Effector memory CD8-positive, alpha-beta T cell (primary cell): ENCODE measurements around the gene CIAO3.

Experiments used
- ATAC-seq: fragments of 150-1000 bp; cut with Tn5 transposase; replicated peaks from 2 replicates; pipeline ENCODE4 v1.10.0; 2021; ENCODE audit warnings: mild to moderate bottlenecking, moderate library complexity
- DNase-seq, 3 experiments: peaks; one replicate each; pipeline ENCODE4 v3.0.0; 2021
- H3K27ac Mint-ChIP-seq, 2 donors: one replicate each; pipeline ENCODE4 v1.8.0; 2022; ENCODE audit warnings: mild to moderate bottlenecking in 2 of 2, mixed read lengths in 2 of 2, moderate library complexity in 2 of 2
- H3K27me3 Mint-ChIP-seq, 2 donors: one replicate each; pipeline ENCODE4 v1.8.0; 2022; ENCODE audit warnings: mixed read lengths in 2 of 2
- H3K36me3 Mint-ChIP-seq: one replicate; pipeline ENCODE4 v1.8.0; 2022; ENCODE audit warnings: mild to moderate bottlenecking, moderate library complexity, mixed read lengths; ENCODE audit not compliant: insufficient read depth
- H3K4me1 Mint-ChIP-seq, 2 donors: one replicate each; pipeline ENCODE4 v1.8.0; 2022; ENCODE audit warnings: low read depth in 2 of 2, mixed read lengths in 2 of 2
- H3K4me3 Mint-ChIP-seq, 2 donors: one replicate each; pipeline ENCODE4 v1.8.0; 2022; ENCODE audit warnings: mild to moderate bottlenecking in 2 of 2, mixed read lengths in 2 of 2, moderate library complexity in 2 of 2
- H3K9me3 Mint-ChIP-seq, 2 donors: one replicate each; pipeline ENCODE4 v1.8.0; 2022; ENCODE audit warnings: mixed read lengths in 2 of 2
- total RNA-seq, 9 experiments: gene quantifications; one replicate each; lab custom pipeline; 2026; lab: John Stamatoyannopoulos, UW

CIAO3 gene
- 27.6 to 53.2 (median 45.7) reads per million in 9 experiments for total RNA-seq

DNA sequence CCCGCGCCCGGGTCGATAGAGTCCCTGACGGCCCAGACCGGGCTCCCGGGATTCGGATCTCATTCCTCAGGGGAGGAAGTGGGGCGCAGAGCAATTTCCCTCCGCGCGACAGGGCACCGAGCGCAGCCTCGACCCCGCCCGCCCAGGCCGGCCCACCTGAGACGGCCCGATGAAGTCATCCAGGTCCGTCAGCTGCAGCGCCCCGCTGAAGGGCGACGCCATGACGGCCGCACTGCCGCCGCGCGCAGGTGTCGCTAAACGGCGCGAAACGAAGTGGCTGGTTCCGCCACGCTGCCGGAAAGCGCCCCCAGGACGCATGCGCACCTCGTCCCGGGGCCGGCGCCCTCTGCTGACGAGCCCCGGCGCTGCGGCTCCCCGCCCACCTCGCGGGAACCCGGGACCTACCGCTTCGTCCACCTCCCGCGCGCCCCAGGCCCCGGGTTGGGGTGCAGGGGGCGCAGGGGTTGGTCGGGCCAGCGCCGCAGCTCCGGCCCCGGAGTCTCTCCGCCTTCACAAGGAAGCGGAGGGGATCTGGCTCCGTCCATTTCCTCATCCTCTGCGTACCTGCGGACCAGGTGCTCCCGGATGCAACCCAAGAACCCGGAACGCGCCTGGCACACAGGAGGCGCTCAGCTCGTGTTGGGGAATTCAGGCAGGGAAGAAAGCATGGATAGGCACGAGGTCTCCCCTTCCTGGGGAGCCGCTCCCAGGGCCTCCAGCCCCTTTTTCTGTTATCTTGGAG lies at the start of gene CIAO3:
Gene CIAO3, minus strand, starts transcription at position 234 of the 742 bp plus-strand sequence. Its CDS starts 12 bp downstream, at position 222.
- peak within 1 kb of the TSS; percentile 46 to 51 for H3K27ac Mint-ChIP-seq

DNA sequence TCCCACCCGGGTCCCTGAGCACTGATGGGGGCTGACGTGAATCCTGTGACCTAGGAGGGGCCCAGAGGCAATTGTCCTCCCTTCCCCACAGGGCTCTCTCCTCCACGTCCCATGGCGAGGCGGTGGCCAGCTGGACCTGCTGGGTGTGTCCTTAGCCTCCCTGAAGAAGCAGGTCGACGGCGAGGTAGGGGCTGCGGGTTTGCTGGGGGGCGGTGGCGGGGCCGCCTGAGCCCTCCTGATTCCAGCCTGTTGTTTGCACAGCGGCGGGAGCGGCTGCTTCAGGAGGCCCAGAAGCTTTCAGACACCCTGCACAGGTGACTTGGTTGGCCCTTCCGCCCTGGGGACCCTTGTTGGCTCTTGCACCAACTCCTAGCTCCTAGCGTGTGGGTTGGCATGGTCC lies 49.3 kb upstream of the CIAO3 start:
- Mint-ChIP-seq H3K9me3 (no peaks in the 10 kb centered on the region), H3K4me3 (peak overlapping the region; percentile 59 to 68), H3K36me3 (peaks cover 1% of the 10 kb centered on the region), H3K27ac (no peak overlapping the region), H3K27me3 (no peaks in the 10 kb centered on the region), H3K4me1 (peaks cover 2 to 7% of the 10 kb centered on the region in 2 donors)
- no peak for DNase-seq
- no peak for ATAC-seq

More for the DNA sequence above, at the start of gene CIAO3:
- DNase-seq, result peak; percentile 87 to 92 (median 92)
- H3K9me3 Mint-ChIP-seq, result no peaks in the 10 kb centered on the region
- peaks cover 0 to 3% of the 10 kb centered on the region in 2 donors for H3K4me1 Mint-ChIP-seq
- ATAC-seq, result peak; percentile 93
- peaks cover 27% of the 10 kb centered on the region for H3K36me3 Mint-ChIP-seq
- no peaks in the 10 kb centered on the region for H3K27me3 Mint-ChIP-seq
- peak within 1 kb of the TSS; percentile 73 to 76 for H3K4me3 Mint-ChIP-seq

DNA sequence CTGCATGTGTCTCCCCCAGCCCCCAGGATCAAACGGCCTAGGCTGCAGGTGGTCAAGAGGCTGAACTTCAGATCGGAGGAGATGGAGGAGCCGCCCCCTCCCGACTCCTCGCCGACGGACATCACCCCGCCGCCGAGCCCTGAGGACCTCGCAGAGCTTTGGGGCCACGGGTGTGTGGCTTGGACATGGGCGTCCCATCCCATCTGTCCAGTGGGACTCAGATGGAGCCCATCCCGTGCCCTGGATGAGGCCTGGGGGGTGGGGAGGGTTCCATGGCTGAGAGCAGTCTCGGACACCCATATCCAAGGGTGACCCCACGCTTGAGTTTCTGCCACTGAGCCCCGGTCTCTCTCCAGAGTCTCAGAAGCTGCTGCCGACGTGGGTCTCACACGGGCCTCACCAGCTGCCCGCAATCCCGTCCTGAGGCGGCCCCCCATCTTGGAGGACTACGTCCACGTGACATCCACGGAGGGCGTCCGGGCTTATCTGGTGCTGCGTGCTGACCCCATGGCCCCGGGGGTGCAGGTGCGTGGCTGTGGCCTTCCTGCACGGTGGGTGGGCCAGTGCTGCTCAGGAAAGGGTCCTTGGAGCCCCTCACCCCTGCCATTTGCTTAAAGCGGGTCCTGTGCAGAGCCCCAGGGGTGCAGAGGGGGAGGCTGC lies 48.5 kb upstream of the CIAO3 start:
- DNase-seq (no peak), ATAC-seq (no peak)
- Mint-ChIP-seq H3K4me3 (peak overlapping the region; percentile 59 to 68), H3K27me3 (no peaks in the 10 kb centered on the region), H3K4me1 (peaks cover 7 to 10% of the 10 kb centered on the region in 2 donors), H3K27ac (no peak overlapping the region), H3K36me3 (peaks cover 5% of the 10 kb centered on the region), H3K9me3 (no peaks in the 10 kb centered on the region)

DNA sequence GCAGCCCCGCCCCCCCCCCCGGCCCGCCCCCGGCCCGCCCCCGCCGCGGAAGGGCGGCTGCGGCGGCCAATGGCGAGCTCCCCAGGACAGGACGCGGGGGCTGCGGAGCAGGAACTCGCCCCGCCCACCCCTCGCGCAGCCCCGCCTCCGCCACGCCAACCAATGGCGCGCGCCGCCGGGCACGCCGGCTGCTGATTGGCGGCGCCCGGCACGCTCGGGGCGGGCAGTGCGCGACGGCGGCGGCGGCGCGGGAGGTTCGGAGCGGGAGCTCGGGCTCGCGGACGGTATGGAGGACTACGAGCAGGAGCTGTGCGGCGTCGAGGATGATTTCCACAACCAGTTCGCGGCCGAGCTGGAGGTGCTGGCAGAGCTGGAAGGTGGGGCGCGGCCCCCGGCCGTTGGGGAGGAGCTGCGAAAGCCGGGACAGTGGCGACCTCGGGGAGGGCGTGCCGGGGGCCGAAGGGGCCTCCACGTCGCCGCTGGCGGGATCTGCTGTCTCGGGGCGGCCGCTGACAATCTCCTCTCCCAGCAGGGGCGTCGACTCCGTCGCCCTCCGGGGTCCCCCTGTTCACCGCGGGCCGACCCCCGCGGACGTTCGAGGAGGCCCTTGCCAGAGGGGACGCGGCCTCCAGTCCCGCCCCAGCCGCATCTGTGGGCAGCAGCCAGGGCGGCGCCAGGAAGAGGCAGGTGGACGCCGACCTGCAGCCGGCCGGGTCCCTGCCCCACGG lies 47.8 kb upstream of the CIAO3 start, which contains the start of gene CHTF18:
Gene CHTF18, plus strand, starts transcription at position 222 of the 728 bp plus-strand sequence. Its CDS starts 65 bp downstream, at position 287.
- Mint-ChIP-seq H3K4me3 (peak within 1 kb of the TSS; percentile 81 to 84), H3K27me3 (no peaks in the 10 kb centered on the region), H3K4me1 (peaks cover 7 to 10% of the 10 kb centered on the region in 2 donors), H3K27ac (no peak within 1 kb of the TSS), H3K36me3 (peaks cover 5% of the 10 kb centered on the region), H3K9me3 (no peaks in the 10 kb centered on the region)
- DNase-seq, result peak; percentile 85 to 94 (median 91)
- ATAC-seq, result peak; percentile 95

DNA sequence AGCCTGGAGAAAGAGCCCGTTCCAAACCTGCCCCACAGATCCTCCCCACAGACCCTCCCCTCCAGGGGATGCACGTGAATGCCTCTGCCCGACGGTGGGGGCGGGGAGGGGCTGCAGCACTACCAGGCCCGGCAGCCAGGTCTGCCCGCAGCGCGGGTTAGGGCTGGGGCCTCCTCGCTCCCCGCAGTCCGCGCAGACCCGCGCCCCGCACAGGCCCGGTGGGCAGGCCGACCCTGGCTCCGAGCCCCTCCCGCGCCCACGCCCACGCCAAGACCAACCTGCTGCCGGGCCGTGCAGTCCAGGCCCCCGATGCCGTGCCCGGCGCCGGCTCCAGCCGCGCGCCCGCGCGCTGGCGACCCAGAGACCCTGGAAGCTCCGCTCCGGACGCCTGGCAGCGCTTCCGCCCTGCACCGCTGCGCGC lies 47.2 kb upstream of the CIAO3 start, which contains the start of gene RPUSD1:
Gene RPUSD1, minus strand, starts transcription at position 404 of the 421 bp plus-strand sequence. CDS start 644 bp downstream, outside the sequence.
- DNase-seq (peak in 1 of 3 experiments; percentile 16), ATAC-seq (peak; percentile 16)
- H3K27ac Mint-ChIP-seq, result no peak within 1 kb of the TSS
- H3K4me3 Mint-ChIP-seq, result peak within 1 kb of the TSS; percentile 81 to 84
- peaks cover 7 to 10% of the 10 kb centered on the region in 2 donors for H3K4me1 Mint-ChIP-seq
- no peaks in the 10 kb centered on the region for H3K9me3 Mint-ChIP-seq
- peaks cover 5% of the 10 kb centered on the region for H3K36me3 Mint-ChIP-seq
- H3K27me3 Mint-ChIP-seq, result no peaks in the 10 kb centered on the region

DNA sequence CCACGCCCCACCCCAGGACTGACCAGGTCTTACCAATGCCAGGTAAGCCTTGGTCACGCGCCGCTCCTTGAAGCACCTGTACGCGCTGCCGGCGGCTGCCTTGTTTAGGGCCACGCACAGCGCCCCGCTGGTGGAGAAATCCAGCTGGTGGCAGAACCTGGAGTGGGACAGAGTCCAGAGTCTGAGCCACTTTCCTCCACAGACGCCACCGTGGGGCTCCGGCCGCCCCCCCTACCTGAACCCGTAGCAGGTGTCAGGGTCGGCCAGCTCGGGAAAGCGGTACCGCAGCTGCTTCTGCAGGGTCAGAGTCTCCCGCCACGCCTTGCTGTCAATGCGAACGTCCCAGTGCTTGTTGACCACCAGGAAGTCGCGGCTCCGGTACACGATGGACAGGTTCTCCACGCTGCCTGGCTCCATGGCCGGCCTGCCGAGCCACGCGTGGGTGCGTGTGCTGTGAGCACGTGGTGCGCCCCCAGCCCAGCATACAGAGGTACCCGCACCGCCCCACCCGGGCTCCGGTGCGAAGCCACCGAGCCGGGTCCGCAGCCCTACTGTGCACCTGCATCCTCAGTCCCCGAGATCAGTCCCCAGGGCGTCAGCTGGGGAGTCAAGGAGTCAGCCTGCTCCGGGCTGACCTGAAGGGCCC lies 46.6 kb upstream of the CIAO3 start:
- Mint-ChIP-seq H3K36me3 (peaks cover 5% of the 10 kb centered on the region), H3K4me3 (peak overlapping the region; percentile 81 to 84), H3K27ac (no peak overlapping the region), H3K27me3 (no peaks in the 10 kb centered on the region), H3K9me3 (no peaks in the 10 kb centered on the region), H3K4me1 (peaks cover 7 to 10% of the 10 kb centered on the region in 2 donors)
- ATAC-seq, result no peak
- no peak for DNase-seq

DNA sequence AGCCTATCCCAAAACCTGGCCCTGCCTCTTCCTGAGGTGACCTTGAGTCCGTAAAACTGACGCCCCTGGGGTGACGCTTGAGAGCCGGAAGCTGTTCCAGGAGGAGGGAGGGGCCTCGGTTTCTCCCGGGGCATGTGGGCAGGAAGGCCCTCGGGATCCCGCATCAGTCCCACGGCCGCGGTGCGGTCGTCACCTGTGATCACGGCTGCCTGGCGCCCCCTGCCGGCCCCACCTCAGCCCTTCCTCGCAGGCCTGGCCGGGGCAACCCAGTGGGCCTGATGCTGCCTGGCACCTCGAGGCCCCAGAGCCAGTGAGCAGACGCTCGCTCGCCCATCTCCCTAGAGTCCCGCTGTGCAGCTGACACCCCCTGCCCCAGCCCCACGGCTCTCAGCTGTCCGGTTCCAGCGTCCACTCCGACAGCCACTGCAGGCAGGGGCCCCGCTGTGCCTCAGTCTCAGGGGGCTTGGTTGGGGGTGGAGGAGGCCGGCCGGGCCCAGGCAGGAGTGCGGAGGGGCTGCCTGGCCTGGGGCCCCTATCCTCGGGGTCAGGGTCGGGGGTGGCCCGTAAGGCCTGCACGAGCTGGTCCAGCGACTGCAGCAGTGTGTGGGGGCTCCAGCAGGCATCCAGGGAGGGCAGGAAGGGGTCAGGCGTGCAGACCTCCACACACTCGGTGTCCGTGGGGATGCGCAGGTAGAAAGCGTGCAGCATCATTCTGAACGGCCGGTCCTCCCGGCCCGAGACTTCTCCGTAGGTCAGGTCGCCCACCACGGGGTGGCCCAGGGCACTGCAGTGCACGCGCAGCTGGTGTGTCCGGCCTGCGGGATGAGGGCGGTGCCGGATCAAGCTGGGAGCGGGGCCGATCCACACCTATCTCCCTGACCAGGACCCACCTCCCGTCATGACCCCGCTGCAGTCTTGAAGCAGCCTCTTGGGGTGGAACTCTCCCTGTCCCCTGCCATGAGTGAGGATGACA lies 45.1 kb upstream of the CIAO3 start:
- ATAC-seq, result peak; percentile 18

DNA sequence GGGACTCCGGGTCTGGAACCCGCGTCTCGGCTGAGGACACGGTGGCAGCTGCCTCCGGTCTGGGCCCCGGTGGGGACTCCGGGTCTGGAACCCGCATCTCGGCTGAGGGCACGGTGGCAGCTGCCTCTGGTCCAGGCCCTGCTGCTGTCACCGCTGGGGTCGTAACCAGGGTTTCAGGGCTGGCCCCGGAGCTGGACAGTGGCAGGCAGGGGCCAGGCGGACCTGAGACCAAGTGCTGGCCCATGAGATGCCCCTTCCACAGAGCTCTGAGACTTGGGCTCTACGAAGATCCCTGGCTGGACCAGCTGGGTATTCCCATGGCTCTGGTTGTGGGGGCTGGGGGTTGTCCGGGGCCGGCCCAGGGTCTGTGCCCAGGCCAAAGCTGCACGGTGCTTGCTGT lies 43.6 kb upstream of the CIAO3 start:
- peaks cover 7% of the 10 kb centered on the region in 2 donors for H3K4me1 Mint-ChIP-seq
- no peak for ATAC-seq
- no peak for DNase-seq
- peaks cover 0 to 6% of the 10 kb centered on the region in 2 donors for H3K27me3 Mint-ChIP-seq
- H3K9me3 Mint-ChIP-seq, result no peaks in the 10 kb centered on the region
- H3K4me3 Mint-ChIP-seq, result no peak overlapping the region
- peaks cover 5% of the 10 kb centered on the region for H3K36me3 Mint-ChIP-seq
- H3K27ac Mint-ChIP-seq, result no peak overlapping the region

More for the DNA sequence above, 45.1 kb upstream of the CIAO3 start:
- peaks cover 7 to 10% of the 10 kb centered on the region in 2 donors for H3K4me1 Mint-ChIP-seq
- peak; percentile 70 to 75 (median 74) for DNase-seq
- H3K27me3 Mint-ChIP-seq, result no peaks in the 10 kb centered on the region
- peaks cover 5% of the 10 kb centered on the region for H3K36me3 Mint-ChIP-seq
- no peak overlapping the region for H3K27ac Mint-ChIP-seq
- no peaks in the 10 kb centered on the region for H3K9me3 Mint-ChIP-seq
- peak overlapping the region; percentile 81 to 84 for H3K4me3 Mint-ChIP-seq

DNA sequence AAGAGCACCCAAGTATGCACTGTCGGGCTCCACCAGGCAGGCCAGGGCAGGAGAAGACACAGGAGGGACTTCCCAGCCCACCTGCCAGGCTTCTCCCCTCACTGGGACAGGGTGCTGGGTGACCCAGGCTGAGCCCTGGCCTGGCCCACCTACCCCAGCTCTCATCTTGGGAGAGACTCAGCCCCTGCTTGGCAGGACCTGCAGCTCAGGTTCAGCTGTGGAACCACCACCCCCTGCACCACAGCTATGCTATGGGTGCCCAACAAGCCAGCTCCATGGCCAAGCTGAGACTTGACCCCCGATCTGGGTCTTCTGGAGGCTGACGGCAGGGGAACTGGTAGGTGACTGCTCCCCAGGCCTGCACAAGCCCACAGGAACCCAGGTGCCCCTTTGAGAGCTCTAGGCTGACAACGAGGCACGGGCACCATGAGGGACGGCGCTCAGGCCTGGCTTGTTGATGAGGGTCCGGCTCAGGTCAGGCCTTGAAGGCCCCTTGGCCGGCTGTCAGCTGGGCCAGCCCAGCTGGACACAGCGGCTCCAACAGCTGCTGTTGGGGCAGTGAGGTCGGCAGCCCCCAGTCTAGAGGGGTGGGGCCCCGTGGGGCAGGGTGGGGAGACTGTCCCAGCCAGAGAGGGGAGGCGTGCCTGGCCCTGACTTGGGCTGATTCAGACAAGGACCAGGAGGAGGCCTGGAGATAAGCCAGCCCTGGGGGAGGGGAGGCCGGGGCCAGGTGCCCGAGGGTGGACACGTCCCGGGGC lies 42.8 kb upstream of the CIAO3 start:
- Mint-ChIP-seq H3K4me3 (no peak overlapping the region), H3K27ac (no peak overlapping the region), H3K4me1 (peaks cover 7% of the 10 kb centered on the region in 2 donors), H3K36me3 (peaks cover 5% of the 10 kb centered on the region), H3K9me3 (no peaks in the 10 kb centered on the region), H3K27me3 (peaks cover 0 to 6% of the 10 kb centered on the region in 2 donors)
- DNase-seq, result no peak
- no peak for ATAC-seq

DNA sequence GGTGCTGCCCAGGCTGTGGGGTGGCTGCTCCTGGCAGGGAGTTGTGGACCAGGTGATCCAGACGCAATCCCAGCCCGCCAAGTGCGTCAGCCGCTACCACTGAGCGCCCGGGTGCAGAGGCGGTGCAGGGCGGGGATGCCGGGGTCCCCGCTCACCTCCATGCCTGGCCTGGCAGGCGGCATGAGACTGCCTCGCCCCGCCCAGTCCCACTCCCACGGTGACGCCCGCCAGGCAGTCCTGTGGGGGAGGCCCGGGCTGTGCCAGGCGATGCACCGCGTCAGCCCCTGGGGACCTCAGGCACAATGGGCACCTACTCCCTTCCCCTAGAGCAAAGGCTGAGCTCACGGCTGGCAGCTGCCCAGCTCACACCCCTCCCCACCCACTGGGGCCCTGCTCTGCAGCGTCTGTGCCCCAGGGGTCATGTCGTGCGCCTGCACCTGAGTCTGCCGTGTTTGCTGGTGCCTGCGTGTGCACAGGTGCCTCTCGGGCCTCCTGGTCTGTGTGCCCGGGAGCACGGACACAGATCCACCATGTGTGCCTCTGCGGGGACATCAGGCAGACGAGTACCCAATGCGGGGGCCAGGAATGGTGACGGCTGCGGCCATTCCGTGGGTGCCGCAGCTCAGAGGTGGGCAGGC lies 42.1 kb upstream of the CIAO3 start:
- no peak for DNase-seq
- Mint-ChIP-seq H3K9me3 (no peaks in the 10 kb centered on the region), H3K4me3 (no peak overlapping the region), H3K27ac (no peak overlapping the region), H3K36me3 (peaks cover 5% of the 10 kb centered on the region), H3K27me3 (peaks cover 4 to 6% of the 10 kb centered on the region in 2 donors), H3K4me1 (peaks cover 7% of the 10 kb centered on the region in 2 donors)
- no peak for ATAC-seq

DNA sequence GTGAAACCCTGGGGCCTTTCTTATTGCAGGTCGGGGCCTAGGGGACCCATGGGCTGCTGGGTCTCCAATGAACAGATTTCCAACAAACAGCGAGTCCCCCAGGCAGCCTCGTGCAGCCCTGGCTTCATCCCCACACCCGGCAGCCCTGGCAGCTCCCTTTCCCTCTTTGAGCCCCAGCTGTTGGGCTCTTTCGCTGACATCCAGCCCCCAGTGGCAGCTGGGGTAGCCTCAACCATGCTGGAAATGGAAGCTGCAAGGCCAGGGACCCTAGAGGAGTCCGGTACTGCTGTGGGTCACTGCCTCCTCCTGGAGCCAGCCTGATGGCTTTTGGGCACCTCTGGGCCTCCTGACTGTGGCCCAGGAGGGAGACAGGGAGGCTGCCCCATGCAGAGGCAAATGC lies 41.5 kb upstream of the CIAO3 start:
- DNase-seq, result no peak
- Mint-ChIP-seq H3K4me3 (no peak overlapping the region), H3K36me3 (peaks cover 5% of the 10 kb centered on the region), H3K27me3 (peaks cover 6 to 7% of the 10 kb centered on the region in 2 donors), H3K4me1 (peaks cover 7% of the 10 kb centered on the region in 2 donors), H3K27ac (no peak overlapping the region), H3K9me3 (no peaks in the 10 kb centered on the region)
- no peak for ATAC-seq
